Tibial nerve (tissue), 4 donors: Measurements from ENCODE around the gene ICA1L.

ENCODE experiments used
- CTCF ChIP-seq, 5 experiments: fragments of 200-600 bp in 3 of 5; fragments of 450-650 bp in 2 of 5; sonication (generic) in 3 of 5; IDR thresholded peaks; one replicate each; pipeline ENCODE4 v1.5.1; 2016 to 2019; ENCODE audit warnings: antibody characterized with exemption in 5 of 5, mild to moderate bottlenecking in 3 of 5, moderate library complexity in 2 of 5
- EP300 ChIP-seq, 2 donors: sonication (generic); formaldehyde crosslinking; IDR thresholded peaks; one replicate each; pipeline ENCODE4 v1.6.1; 2017; ENCODE audit warnings: antibody characterized with exemption in 2 of 2, mild to moderate bottlenecking in 1 of 2
- POLR2A ChIP-seq, 2 donors: fragments of 450-650 bp; IDR thresholded peaks; one replicate each; pipeline ENCODE4 v1.6.1; 2017; ENCODE audit warnings: antibody characterized with exemption in 2 of 2, mild to moderate bottlenecking in 2 of 2, moderate library complexity in 2 of 2

- TF ChIP-seq CTCF (IDR thresholded peaks at IDR 0.05) (no peak), EP300 (IDR thresholded peaks at IDR 0.05) (no peak), POLR2A (IDR thresholded peaks at IDR 0.05) (no peak)
Observed at GRCh38 chr2:202910698-202911097, 39.1 kb upstream of the ICA1L start.
